ENCODE results near the gene ATP2B3.

Gene ATP2B3

GRCh38 chrX:153511784-153512500 is 5.5 kb upstream of the ATP2B3 start:
- peak in 2 of 3 experiments; percentile 70 to 83 for DNase-seq

- no peak for DNase-seq
Measured at GRCh38 chrX:153512501-153512893, 4.9 kb upstream of the ATP2B3 start.

- no peak for DNase-seq
Measured at GRCh38 chrX:153513265-153513664, 4.2 kb upstream of the ATP2B3 start.

DNA sequence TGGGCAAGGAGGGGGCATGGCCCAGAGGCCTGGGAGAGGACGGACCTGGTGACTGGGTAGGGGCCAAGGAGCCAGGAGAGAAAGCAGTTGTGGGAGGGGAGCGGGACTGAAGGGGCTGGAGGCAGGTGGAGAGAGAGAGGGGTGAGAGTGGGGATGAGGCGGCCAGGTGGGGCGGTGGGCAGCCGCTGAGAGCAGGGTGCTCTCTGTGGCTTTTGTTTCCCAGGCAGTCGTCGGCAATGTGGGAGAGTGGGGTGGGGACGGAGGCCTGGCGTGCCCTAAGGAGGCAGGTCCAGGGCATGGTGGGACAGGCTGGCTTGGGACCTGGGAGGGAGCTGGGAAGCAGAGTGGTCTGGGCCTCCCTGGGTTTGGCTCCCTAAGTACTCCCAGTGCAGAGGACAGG is 3.2 kb upstream of the ATP2B3 start:
- DNase-seq = no peak

- no peak for DNase-seq
Measured at GRCh38 chrX:153515435-153515834, 2.0 kb upstream of the ATP2B3 start.

DNA sequence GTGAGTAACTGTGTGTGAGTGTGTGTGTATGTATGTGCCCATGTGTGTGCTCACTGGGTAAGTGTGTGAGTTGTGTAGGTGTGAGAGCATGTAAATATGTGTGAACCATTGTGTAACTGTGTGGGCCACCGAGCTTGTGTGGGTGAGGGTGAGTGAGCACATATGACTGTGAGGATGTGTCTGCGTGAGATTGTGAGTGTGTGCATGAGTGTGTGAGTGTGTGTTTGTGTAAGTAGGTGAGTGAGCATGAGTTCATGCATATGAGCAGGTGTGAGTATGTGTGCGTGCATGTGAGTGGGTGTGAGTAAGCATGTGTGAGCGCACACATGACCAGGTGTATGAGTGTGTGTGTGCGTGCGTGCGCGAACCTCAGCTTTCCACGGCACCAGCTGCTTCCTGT is 1.4 kb upstream of the ATP2B3 start:
- DNase-seq = peak in 1 of 3 experiments; percentile 17

DNA sequence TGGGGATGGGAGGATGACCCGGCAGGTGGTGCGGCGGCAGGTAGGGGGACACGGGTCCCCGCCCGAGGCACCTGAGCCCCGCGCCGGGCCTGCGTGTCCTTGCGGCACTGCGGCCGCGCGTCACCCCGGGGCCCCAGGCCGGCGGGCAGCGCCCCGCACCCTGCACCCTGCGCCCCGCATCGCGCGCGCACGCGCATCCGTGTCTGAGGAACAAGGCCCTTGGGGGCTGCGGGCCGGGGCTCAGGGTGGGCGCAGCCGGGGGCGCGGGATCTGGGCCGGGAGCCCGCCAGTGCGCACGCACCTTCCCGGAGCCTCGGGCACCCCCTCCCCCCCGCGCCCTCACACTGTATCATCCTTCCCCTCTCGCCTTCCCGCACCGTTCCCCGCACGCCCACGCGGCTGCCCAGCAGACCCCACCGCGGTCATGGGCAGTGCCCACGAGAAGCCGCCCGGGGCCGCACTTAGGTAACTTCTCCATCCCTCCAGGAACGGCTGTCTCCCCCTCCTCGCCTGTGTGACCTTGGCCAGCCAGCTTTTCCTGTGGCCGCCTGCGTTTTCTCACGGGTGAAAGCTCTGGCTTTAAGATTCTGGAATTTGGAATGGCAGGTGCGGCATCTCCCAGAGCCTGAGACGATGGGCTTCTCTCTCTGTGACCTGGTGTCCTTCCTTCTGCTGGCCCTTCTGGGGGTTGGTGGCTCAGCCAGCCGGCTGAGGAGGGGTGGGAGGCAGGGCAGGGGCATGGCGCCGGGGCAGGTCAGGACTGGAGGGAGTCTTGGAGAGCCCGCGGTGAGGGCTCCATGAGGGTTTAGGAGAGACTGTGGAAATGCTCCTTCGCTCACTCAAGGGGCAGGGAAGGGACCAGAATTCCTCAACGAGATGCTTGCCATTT is 748 bp downstream of the ATP2B3 start:
- peak in 2 of 3 experiments; percentile 38 to 46 for DNase-seq

- peak in 2 of 3 experiments; percentile 31 to 72 for DNase-seq
Measured at GRCh38 chrX:153519569-153520286, 2.3 kb downstream of the ATP2B3 start.

- peak in 1 of 3 experiments; percentile 21 for DNase-seq
Measured at GRCh38 chrX:153520287-153520917, 3.0 kb downstream of the ATP2B3 start.

GRCh38 chrX:153521034-153521433 is 3.6 kb downstream of the ATP2B3 start:
- DNase-seq = no peak

GRCh38 chrX:153522259-153522658 is 4.8 kb downstream of the ATP2B3 start:
- DNase-seq = no peak

GRCh38 chrX:153523269-153523668 is 5.8 kb downstream of the ATP2B3 start:
- DNase-seq = no peak

- no peak for DNase-seq
Measured at GRCh38 chrX:153524234-153524633, 6.8 kb downstream of the ATP2B3 start.

DNA sequence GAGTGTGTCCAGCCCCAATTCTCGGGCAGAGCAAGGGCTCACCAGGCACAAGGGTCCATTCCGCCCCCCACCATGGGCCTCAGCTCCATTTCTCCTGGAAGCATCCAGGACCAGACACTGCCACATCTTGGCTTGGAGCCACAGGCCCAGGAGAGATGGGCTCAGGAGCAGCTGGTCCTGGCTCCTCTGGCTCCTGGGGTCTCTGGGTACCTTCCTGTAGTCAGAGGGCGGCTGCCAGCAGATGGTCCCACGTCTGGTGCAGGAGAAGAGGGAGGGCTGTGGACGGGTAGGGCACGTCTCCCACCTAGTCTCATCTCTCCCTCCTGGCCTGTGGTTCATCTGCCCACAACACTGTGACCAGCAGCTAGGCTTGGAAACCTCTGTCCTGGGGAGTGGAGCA is 8.0 kb downstream of the ATP2B3 start:
- DNase-seq = no peak

DNA sequence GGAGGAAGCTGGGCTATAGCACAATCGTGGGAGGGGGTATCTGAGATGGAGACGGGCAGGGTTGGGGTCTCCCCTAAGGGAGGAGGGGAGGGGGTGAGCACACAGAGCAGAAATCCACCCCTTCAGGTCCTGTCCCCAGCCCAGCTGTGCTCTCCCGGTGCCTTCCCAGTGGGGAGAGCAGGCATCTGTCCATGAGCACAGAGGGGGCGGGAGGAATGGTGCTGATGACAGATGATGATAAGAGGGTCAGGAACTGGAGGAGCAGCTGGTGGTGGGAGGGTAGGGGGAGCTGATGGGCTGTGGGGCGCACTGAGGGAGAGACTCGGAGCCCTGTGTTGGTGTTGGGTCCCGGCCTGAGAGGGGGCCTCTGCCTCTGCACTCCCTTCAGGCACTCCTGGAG is 8.6 kb downstream of the ATP2B3 start:
- DNase-seq = peak in 1 of 3 experiments; percentile 48

DNA sequence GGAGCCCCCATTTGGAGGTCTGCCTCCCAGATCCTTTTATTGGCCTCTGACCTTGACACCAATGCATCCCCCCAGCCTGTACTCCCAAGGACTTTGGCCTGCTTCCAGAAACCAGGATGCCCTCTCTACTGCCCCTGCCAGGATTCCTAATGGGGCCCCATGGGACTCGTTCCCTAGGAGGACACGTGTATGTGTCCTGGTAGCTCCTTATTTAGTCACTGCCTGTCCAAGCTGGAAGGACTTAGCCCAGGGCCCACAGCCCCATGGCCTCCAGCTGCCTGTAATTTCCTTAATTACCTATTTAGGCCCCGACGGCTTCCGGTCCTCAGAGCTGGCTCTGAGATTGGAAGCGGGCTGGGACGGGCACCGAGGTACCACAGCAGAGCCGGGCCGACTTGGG is 9.4 kb downstream of the ATP2B3 start:
- peak; percentile 7 to 92 (median 87) for DNase-seq

GRCh38 chrX:153527208-153527607 is 9.8 kb downstream of the ATP2B3 start:
- DNase-seq = peak in 2 of 3 experiments; percentile 87 to 92

DNA sequence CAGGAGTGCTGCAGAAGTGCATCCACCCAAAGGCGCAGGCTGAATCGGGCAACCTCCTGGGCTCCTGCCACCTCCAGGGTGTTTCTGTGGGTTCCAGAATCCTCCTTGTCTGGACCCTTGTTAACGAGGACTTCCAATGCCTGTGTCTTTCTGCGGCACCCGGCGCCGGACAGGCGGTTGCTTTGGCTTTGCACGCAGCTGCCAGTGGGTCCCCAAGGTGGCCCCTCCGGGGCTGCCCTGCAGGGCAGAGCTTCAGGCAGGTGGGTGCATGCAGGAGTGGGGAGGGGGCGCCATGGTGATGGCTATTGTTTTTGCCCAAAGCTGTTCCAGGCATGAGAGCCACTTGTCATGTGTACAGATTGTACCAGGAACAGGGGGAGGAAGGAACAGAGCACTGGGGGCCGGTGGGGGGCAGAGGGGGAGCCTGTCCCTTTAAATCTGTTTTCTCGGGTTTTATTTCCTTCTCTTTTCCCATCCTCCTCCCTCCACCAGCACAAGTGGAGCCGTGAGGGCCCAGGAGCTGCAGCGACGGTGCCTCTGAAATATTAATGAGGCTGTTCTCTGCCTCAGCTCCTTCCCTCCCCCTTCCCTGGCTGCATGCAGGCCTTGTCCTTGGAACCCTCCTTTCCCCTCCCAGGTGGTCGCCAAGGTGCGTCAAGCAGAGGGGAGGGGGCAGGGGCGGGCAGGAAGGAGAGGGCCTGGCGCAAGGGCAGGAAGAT is 13.1 kb downstream of the ATP2B3 start:
- DNase-seq = peak; percentile 59 to 87 (median 75)

DNA sequence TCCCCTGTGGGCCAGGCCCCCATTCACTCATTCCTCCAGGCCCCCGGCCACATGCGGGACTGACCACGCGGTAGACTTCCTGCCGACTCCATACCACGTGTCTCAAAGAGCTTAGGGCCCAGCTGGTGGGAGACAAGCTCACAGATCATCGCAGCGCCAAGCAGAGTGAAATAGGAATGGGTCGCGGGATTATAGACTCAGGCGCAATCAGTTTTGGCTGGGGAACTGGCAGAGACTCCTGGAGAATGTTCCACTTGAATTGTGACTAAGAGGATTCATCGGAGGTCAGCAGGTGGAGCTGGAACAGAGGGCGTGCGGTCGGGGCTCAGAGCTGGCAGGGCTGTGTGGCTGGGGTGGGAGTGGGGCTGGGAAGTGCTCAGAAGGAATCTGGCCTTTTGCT is 15.6 kb downstream of the ATP2B3 start:
- DNase-seq = peak in 2 of 3 experiments; percentile 21 to 36

DNA sequence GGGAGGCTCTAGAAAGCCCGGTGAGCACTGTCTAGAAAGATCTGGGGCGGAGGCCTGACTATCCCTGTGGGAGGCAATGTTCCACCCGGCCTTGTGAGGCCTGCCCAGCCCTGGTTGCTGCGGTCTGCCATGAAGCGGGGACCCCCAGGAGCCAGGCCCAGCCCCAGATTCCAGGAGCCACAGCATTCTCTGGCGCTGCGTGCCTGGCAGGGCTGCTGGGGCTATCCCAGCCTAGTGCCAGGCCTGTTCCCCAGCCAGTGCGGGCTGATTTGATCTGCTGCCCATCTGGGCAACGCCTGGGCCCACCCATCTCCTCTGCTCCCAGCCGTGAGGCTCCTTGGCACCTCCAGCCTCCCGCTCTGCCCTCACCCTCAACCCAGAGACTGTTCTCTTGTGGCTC is 19.6 kb downstream of the ATP2B3 start:
- DNase-seq = no peak

- peak; percentile 44 to 82 (median 75) for DNase-seq
Measured at GRCh38 chrX:153537526-153538295, 20.3 kb downstream of the ATP2B3 start.

Data from NCI-H1417 (cell line).